Activated CD4-positive, CD25-positive, alpha-beta regulatory T cell (primary cell): ENCODE measurements around the gene PABPC4L.
"Not testable (repeated sequence)": the region's sequence is repeated elsewhere in the genome, so short reads cannot be mapped to it uniquely, and the experiment has no call there.

Experiments used
- DNase-seq, 4 experiments: peaks; one replicate each; lab custom pipeline; 2025; lab: John Stamatoyannopoulos, UW

Gene PABPC4L

DNA sequence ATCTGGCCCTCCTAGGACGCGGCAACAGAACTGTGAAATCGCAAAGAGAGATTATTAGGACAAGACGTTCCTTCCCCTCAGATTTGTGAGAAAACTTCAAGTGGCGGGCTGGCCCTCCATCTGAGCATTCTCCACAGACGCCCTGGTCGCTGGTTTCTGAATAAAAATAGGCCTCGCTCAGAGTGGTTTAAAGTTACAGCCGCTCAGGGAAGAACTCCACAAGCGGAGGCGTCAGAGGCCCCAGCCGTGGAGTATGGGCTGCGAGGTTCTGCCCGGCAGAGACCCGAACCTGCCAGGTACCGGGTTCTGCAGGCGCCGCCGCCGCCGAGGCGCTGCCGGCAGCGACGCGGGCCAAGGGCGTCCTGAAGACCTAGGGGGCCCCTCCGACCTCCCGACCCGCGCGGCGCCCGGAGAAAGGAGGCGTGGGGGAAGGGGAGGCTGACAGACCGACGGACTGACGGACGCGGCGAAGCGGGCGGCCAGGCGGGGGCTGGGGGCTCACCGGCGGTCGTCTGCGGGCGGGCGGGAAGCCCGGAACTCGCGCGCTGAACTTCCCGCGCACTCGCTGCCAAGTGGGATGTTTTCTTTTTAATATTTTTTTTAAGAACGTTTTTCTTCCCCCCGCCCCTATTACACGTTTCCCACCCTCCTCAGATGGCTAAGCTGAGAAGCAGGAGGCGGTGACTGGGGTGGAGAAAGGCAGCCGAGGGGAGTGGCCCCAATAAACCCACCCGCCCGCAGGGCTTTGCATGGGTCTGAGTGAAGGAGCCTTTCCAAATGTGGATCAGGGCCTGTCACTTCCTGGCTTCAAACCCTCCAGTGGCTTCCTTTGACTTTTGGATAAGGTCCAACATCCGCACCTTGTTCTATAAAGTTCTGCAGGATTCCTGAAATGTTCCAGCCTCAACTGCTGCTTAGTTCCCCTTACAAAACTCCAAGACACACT, at the start of gene PABPC4L:
Gene PABPC4L (minus strand): TSS at position 574 of the 946 bp plus-strand sequence. CDS start 770 bp downstream, outside the sequence.
- no peak for DNase-seq

DNA sequence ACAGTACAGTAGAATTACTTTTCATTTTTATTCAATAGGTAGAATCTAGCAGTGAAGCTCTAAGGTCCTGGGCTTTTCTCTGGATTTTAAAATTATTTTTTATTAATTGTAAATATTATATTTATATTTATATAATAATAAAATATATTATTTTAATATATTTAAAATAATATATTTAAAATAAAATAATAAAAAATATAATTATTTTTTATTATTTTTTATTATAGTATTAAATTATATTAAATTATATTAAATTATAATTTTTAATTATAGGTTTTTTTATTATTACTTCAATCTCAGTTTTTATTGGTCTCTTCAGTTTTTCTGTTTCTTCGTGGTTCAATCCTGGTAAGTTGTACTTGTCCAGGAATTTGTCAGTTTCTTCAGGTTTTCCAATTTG, 49.7 kb upstream of the PABPC4L start:
- DNase-seq: no peak

DNA sequence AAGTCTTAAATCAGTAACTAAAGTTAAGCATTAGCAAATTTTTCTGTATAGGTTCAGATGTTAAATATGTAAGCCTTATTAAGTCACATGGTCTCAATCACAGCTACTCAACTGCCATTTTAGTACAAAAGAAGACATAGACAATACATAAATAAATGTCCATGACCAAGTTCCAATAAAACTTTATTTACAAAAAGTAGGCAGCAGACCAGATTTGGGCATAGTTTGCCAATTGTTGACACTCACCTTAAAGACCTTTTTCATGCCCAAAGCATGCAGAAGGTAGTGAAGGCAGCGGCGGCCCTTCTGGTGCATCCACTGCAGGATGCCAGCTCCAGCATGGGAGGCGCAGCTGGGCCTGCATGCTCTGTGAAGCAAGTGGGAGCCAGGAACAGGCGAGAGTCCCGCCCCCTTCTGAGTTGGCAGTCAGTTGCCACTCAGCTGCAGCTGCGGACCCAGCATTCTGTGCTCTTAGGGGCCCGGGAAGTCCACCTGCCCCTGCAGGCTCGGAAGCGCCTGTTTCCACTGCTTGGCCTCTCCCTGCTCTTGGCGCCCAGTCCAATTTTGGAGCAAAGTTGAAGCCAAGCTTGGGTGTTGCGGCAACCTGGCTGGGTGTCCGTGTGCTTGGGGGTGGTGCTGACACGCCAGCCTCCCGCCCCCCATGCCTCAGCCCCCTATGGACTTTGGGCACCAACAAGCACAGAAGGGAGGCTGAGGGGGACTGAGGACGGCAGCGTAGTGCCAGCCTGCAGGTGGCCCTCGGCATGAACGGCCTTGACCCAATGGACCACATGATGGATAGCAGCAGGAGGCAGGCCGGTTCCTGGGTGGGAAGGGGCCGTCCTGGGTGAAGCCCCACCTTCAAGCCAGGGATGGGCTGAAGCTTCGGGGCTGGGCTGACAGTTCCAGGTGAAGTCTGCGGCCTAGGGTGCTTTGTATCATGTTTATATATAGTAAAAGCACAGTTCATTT, 42.4 kb upstream of the PABPC4L start:
- no peak for DNase-seq

DNA sequence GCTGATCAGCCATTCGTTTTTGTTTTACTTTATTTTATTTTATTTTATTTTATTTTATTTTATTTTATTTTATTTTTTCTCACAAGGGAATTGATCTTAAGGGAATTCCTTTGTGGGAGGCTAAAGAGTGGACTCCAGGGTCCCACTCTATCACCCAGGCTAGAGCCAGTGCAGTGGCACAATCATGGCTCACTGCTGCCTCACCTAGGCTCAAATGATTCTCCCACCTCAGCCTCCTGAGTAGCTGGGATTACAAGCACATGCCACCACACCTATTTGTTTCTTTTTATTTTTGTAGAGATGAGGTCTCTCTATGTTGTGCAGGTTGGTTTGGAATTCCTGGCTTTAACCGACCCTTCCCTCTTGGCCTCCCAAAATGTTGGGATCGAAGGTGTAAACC, 17.5 kb upstream of the PABPC4L start:
- DNase-seq: no peak

DNA sequence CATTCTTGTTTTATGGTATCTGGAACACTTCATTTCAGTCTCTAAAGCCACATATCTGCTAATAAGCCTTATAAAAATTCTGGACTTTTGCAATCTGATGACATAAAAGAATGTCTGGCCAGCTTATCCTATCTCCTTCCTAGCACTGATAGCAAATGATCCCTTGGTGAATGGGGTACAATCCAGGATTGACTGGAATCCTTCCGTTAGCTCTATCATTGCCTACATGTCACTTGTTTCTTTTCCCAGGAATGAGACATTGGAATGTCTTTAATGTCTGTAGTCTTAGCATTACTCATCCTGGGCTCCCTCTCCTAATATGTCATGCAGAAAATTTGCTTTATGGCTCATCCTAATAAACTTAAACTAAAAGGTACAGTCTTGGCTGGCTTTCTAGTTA, 14.8 kb upstream of the PABPC4L start:
- DNase-seq: no peak

DNA sequence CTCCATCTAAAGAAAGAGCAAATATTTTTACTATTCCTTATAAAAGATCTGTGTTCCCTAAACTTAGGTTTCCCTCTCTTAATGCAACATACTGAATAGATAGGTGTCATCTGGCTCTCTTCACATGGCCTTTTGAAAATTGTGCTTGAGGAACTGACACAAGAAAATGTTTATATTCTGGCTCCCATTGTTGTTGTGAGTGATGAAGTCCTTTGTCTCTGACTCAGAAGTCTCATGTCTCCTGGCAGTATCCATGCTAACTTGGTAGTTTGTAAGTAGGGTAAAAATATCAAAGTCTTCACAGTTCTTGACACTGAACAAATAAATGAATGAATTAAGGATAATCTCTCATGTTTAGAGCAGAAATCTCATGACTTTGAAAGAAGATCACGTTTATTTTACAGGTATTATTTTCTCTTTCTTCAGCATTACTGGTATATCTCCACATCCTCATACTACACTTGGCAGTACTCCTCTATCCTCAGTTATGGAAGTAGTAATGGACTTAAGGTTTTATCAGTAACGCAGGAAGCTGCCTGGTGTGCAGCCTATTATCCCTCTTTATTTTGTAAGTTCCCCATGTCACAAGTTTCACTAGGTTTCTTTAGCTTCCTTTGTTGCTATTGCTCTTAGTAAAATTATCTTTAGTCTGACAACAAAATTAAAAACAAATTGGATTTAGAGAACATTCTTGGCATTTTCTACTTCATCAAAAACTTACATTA, 14.2 kb upstream of the PABPC4L start:
- DNase-seq: no peak

GRCh38 chr4:134207955-134208354, 6.4 kb upstream of the PABPC4L start:
- DNase-seq: not testable (repeated sequence)

DNA sequence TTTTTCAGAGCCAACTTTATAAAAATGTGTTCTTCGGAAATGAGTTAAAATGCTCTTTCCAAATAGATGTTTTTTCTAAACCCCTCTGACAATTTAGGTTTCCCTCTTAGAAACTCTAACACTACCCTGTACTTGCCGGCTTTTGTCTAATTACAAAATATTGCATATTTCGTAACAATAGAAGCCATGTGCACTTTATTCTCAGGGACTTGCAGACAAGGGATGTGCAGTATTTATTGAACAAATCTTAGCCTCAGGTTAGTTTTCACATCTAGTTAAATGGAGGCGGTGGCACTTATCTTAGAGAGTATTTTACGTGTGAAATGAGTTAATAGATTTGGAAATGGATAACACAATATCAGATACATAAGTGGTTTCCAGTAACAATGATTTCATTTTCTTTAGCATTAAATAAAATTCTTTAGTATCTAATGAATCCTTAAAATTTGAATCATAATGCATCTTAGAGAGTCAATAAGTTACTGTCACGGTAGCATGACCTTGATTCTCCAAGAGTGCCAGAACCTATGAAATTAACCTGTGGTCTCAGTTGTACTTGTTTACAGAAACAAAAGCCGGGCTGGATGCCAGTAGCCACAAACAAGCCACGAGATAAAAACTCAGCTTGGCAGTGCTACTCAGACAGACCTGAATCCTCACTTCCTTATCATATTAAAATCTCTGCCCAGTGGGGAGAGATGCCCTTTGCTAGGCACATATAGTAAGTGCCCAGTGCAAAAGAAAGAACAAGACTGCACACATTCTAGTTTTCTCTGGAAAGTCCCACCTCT, 772 bp upstream of the PABPC4L start:
- no peak for DNase-seq

DNA sequence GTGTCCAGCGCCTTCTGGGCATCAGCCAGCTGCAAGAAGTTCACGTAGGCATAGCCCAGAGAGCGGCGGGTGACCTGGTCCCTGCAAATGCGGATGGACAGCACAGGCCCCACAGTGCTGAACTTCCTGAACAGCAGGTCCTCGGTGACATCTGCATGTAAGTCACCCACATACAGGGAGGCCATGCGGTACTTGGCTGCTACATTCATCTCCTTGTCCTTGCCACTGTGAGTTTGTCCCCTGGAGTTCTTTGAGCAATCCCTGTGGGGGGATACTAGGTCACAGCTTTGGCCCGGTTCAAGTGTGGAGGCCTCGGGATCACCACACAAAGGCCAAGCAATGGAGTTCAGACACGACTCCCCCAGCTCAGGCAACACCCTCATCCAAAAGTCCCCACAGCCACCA, 776 bp downstream of the PABPC4L start:
- DNase-seq: no peak

GRCh38 chr4:134189949-134190348, 11.6 kb downstream of the PABPC4L start:
- no peak for DNase-seq

- DNase-seq: no peak
Measured at GRCh38 chr4:134189480-134189879, 12.1 kb downstream of the PABPC4L start.

- no peak for DNase-seq
Measured at GRCh38 chr4:134178706-134179105, 22.9 kb downstream of the PABPC4L start.

DNA sequence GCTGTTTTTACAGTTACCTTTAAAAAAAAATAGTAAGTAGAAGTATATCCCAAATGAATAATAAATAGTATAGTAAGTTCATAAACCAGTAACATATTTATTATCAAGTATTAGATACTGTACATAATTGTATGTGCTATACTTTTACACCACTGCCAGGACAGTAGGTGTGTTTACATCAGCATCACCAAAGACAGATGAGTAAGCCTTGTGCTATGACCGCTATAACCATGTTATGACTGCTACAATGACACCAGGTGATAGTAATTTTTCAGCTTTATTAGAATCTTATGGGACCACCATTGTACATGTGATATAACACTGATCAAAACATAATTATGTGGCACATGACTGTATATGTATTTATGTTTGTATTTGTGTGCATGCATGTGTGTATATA, 27.3 kb downstream of the PABPC4L start:
- DNase-seq: no peak

- no peak for DNase-seq
Measured at GRCh38 chr4:134160211-134160610, 41.4 kb downstream of the PABPC4L start.

DNA sequence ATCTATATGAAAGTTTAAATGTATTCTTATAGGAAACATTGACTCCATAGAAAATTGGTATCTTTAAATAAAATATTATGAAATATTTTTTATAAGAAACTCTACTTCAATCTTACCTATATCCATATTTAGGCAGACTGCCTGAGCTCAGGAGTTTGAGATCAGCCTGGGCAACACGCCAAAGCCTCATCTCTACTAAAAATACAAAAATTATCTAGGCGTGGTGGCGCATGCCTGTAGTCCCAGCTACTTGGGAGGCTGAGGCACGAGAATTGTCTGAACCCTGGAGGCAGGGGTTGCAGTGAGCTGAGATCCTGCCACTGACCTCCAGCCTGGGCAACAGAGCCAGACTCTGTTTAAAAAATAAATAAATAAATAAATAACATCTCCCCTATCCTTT, 47.5 kb downstream of the PABPC4L start:
- DNase-seq: no peak

GRCh38 chr4:134147941-134148340, 53.6 kb downstream of the PABPC4L start:
- DNase-seq: no peak
